SK-MEL-5 (cell line): ENCODE measurements around the gene SH3BGRL2. TPM values are rescaled to one million over a fixed set of nuclear protein-coding genes. Genes with fewer than 3 reads are reported as not detected.
"Not testable (repeated sequence)": the region's sequence is repeated elsewhere in the genome, so short reads cannot be mapped to it uniquely, and the experiment has no call there.

Experiments used
- DNase-seq: peaks from one replicate; pipeline ENCODE4 v3.0.0-alpha.2; 2016; ENCODE audit warnings: low read depth, low spot score
- in situ Hi-C: cut with HindIII; loops from 2 replicates; pipeline ENCODE4 v1.10.0; 2016; ENCODE audit warnings: low sequenced_read_pairs, high pct_unique_total_duplicates, low pct_unique_long_range_greater_than_20kb
- total RNA-seq: library from RNA; depleted of rRNA; stranded (reverse); fragments of >200 nt; shearing (Covaris generic); gene quantifications from 2 replicates; pipeline ENCODE4 v1.2.3, GENCODE V29; 2014

The SH3BGRL2 gene
- total RNA-seq, 1 experiment from 2014 or later = 0.98 TPM

DNA sequence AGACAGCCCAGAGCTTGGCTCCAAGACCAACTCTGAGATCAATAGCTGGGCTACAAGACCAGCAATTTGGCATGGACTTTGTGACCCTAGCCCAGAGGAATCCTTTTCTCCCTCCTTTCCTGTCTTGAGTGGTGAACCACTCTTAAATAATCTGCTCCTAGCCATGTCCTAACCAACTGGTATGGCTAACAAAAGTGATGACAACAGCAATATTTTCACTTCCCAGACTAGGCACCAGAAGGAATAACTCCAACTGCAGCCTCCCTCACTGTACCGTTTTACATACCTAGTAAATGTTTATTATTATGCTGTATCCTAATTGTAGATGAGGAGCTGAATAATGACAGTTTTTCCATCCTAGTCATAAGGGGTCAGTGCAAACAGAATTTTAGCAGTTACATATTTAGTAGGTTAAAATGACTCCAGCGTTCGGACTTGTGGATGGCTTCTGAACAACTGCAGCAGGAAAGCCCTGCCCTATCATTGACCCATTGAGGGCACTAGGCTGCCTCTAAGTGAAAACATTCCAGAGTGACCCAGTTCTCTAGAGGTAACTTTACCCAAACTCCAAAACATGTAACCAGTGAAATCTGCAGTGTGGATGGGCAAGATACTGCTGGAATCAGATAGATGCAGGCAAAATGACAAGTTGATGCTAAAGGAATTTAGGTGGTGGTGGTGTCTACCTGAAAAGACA is 77.1 kb downstream of the SH3BGRL2 start:
- DNase-seq = no peak
- in situ Hi-C loops = no loop called here

DNA sequence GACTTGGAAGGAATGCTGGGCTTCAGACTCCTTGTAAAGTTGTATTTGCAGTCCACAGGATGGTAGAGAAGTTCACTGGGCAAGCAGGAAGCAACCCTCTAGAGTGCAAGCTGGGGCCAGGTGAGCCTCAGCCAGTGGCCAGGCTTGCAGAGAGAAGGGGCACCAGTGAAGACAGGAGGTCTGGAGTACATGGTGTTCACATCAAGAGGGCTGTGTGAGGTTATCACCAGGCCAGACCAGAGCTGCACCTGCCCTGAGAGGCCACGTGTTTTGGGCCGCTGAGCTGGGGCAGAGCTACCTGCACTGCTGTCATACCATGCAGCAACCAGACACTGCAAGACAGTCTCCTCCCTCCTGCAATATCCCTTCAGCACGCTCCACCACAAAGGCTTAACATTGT is 79.0 kb downstream of the SH3BGRL2 start:
- in situ Hi-C loops = no loop called here
- DNase-seq = no peak

DNA sequence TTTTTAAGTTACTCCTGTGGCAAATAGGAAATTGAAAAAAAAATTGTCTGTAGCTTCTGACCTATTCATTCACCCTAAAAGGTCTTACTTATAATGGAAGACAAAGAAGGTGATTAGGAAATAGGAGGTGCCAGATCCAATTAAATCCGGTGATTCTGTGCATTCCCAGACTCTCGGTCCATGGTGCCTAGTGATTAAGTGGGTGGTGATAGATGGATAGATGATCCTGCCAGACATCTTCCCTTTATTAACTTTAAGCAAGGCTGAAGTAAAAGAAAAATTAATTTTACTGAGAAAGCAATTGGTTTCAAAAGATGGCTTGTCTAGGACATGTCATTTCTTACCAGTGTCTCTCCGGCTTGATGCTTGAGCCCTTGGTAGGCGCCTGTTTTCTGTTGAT is 80.0 kb downstream of the SH3BGRL2 start:
- in situ Hi-C loops = no loop called here

DNA sequence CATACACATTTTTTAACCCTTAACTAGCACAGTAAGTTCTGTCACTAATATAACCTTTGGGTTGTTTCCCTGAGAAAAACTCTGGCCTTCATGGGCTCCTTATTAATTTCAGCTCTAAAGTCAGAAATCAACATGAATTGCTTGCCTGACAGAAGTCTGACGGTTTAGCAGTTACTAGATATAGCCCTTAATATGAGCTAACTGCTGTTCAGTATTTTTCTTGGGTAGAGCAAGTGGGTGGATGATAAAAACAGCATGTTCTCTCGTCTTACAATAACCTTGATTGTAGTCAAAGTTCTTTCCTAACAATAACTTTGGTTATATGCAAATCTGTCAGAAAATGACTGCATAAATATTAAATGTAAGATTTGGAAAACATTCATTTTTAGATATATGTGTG is 81.0 kb downstream of the SH3BGRL2 start:
- DNase-seq = no peak
- in situ Hi-C loops = no loop called here

More for the DNA sequence above, 80.0 kb downstream of the SH3BGRL2 start:
- no peak for DNase-seq

DNA sequence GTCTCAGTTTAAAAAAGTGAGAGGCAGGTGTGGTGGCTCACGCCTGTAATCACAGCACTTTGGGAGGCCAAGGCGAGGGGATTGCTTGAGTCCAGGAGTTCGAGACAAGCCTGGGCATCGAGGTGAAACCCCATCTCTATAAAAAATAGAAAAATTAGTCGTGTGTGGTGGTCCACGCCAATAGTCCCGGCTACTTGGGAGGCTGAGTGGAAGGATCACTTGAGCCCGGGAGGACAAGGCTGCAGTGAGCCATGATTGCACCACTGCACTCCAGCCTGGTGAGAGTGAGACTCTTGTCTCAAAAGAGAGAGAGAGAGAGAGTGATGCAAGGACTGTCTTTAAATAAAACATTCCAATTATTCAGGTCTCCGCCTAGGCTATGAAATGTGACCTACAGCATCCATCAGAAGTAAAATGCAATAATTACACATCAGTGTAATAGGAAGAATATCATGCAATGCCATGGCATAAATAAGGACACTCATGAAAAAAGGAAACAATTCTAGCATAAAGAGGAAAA is 81.5 kb downstream of the SH3BGRL2 start:
- in situ Hi-C loops = no loop called here
- no peak for DNase-seq

DNA sequence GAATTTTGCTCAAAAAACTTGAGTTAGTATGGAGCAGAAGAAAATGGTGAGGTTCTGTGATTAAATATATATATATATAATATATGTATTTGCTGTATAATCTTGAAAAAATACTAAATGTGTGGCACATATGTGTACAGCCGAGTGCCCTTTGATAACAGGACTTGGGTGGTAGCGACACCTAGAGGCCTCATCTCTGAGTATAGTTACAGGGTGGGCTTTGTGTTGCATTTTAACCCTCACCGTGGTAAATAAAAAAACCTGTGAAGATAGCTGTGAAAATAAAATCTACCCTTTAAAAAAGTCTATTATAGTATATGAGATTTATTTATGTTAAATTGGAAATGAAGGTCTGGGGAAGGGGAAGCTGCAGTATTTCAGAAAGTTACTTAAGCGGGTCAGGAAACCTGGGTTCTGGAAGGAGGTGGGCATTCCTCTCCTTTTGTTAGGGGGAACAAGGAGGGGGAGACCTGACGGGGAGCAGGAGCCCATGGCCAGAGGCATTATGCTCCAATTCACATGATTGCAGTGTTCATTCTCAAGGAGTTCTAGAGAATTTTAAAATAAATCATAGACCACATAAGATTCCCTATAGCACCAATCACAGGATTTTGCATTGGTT is 82.7 kb downstream of the SH3BGRL2 start:
- in situ Hi-C loops = no loop called here
- DNase-seq = peak; percentile 66

DNA sequence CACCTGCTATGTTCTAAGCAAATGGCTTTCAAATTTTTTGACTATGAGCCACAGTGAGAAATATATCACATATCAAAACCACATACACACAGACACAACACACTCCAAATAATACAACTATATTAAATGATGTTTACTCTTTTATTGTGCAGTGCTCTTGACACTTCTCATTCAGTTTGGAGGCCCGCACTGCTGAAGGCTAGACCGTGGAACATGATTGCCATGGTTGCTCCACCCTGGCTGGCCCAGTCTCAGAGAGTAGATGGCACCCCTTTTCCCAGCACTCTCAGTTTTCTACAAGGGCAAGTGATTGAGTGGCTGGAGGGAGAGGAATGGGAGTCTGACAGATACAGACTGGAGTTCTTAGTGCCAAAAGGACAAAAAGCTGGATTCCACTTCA is 86.9 kb downstream of the SH3BGRL2 start:
- no peak for DNase-seq
- in situ Hi-C loops = no loop called here

DNA sequence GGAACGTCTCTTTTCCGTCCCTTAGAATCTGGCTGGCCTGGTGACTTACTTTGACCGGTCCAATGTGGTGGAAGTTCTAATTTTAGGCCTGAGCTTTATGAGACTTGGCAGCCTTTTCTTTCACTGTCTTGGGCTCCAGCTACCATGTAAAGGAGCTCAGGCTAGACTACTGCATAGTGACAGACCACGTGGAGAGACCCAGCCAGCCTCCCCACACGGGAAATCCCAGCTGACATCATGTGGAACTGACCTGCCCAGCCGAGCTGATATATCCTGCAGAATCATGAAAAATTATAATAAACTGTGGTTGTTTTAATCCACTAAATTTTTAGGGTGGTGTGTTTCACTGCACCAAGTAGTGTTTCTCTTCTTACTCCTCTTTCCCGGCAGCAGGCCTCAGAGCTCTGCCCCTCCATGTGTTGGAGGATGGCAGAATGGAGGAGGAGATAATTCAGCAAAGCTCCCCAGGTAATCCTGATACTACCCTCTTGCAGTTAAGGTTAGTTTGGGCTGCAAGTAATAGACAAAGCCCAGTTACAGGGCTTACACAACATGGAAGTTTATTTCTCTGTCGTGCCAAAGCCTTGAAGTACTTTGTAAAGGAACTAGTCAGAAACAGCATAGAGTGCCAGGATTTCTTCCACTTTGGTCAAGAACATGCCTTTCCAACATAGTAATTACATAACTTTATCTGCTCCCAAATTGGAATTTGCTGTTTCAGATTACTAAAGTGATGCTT is 87.5 kb downstream of the SH3BGRL2 start:
- no peak for DNase-seq
- in situ Hi-C loops = no loop called here

DNA sequence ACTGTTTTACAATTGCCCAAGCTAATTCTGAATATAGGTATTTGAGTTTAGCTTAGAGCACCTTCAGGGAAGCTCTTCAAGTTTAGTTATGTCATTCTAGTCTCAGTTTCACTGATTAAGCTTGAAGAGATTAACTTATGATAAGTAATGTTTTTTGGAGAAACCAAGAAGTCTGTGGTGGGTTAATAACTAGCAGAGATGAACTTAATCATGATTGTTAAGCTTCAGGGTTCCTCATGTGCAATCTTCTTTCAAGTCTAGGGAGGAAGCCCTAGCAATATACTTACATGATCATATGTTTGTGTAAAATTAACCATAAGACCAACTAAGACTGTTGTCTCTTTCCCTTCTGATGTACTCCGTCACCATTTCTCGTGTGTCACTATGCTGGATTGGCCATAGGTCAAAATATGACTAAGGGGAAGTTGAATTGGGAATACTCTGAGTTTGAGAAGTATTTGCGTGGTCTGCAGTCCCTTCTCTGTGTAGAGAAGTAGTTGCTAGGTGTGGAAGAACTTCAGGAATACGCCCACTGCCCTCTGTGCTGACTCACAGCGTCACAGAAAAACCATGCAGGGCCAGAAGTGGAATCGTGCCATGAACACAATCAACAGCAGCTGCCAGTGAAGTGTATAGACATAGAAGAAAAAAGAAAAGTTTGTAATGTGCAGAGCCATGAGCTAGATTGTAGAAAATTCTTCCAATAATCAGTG is 88.3 kb downstream of the SH3BGRL2 start:
- in situ Hi-C loops = no loop called here
- no peak for DNase-seq

DNA sequence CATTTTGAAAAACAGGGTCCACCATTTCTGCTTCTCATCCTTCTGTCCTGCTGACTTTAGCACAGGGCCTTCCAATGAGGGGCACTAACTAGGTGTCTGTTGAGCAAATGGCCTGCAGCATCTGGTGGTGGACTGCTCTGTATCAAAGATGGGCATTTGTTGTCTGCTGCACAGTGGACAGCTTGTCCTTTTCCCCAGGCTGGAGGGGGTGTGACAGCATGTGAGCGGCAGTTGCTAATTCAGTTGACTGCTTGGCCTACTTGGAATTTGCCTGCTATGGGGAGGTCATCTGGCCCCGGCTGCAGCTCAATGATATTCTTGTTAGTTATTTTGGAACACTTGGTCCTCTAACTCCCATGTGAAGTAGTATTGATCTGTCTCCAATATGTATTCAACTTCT is 93.7 kb downstream of the SH3BGRL2 start:
- in situ Hi-C loops = no loop called here
- peak; percentile 86 for DNase-seq

DNA sequence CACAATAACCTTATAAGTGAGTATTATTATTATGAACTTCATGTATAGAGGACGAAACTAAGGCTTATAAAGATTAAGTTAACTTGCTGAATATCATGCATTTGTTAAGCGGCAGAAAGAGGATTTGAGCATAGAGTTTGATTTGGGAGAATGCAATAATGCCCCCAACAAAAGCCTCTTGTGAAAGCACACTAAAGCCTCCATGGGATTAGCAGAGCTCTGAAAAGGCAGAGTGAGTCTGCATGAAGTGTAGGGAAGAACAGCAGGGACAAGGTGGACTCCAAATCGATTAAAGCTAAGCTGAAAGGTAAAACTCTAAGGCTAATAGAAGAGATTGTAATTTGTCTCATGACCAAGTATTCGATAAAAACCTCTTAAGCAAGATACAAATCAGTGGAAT is 100.3 kb downstream of the SH3BGRL2 start:
- DNase-seq = no peak
- in situ Hi-C loops = no loop called here

DNA sequence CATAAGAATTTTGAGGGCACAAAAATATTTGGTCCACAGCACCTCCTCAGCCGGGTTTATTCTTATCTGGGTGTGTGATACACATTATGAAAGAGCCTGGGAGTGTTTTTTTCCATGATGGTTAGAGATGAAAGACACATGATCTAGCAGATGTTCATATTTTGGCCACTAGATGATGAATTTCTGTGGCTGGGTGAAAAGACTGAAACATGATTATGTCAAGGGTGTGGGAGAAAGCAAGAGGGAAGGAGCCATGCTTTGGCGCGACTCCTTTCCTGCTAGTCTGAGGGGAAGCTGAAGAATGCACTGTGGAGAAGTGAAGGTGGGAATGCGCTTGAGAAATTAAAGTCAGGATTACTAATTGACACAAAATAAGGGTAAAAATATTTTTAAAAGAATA is 102.3 kb downstream of the SH3BGRL2 start:
- DNase-seq = no peak
- in situ Hi-C loops = no loop called here

DNA sequence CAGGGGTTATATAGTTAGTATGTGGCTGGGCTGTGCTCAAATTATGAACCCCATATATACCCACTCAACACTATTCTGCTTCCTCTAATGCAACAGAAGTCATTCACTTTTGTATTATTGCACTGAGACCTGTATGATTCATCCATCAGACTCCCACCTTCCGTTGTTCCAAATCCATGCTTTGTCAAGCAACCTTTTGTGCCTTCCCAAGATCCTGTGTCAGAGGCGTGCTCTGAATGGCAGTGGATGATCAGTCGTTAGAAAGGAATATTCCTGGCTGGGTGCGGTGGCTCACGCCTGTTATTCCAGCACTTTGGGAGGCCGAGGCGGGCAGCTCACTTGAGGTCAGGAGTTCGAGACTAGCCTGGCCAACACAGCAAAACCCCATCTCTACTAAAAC is 103.2 kb downstream of the SH3BGRL2 start:
- in situ Hi-C loops = no loop called here
- no peak for DNase-seq

DNA sequence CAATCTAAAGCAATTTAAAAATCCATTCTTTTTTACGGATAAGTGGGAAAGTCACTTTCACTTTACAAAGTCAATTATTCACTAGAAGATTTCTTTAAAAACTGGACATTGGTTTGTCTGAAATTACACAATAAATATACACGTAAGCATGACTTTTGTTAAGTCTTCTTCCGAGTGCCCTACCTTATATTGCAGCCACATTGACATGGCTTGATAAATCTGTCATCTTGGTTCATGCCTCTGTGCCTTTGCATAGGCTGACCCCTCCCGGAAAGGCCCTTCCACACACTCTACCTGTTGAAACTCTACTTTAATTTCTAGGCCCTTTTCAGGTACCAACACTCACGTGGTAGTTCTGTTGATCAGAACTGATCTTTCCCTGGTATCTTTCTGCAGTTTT is 104.1 kb downstream of the SH3BGRL2 start:
- no peak for DNase-seq
- in situ Hi-C loops = no loop called here

DNA sequence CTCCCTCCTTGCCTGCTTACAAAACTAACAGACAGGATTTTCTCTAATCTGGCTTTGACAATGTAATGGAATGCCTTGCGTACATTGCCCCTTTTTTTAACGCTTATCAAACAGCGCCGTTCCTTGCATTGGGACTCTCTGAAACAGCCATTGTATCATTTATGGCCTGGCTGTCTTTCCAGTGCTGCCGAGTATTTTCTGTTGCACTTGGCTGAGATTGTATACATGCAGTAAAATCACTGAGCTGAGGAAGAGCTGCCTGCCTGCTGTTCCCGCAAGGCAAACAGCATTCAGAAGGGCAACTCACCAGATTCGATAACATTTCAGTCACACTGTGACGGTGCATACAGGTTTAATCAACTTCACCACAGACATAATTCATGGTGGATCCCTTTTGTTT is 106.0 kb downstream of the SH3BGRL2 start:
- in situ Hi-C loops = no loop called here
- peak; percentile 16 for DNase-seq

DNA sequence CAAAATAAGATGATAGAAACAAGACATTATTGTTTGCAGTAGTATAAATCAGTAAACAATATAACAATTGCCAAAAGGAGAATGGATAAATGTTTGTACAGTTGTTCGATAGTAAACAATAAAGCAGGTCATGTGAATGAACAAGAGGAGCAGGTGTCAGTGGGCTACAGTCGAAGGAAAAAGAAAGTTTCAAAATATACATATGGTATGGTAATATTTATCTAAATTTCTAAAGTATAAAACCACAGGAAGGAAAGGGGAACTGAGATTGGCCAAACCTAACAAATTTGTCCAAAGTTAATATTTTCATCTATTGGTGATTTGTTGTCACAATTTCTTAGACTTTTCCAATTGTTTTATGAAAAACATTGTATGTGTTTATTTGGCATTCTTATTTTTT is 110.9 kb downstream of the SH3BGRL2 start:
- no peak for DNase-seq
- in situ Hi-C loops = no loop called here

DNA sequence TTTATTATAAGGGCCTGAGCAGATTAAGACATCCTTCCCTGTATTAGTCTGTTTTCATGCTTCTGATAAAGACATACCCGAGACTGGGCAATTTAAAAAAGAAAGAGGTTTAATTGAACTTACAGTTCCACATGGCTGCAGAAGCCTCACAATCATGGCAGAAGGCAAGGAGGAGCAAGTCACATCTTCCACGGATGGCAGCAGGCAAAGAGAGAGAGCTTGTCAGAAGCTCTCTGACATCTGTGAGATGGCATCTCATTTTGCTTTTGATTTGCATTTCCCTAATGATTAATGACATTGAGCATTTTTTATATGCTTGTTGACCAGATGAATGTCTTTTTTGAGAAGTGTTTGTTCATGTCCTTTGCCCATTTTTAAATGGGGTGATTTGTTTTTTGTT is 114.2 kb downstream of the SH3BGRL2 start:
- DNase-seq, in situ Hi-C loops: not testable (repeated sequence)

DNA sequence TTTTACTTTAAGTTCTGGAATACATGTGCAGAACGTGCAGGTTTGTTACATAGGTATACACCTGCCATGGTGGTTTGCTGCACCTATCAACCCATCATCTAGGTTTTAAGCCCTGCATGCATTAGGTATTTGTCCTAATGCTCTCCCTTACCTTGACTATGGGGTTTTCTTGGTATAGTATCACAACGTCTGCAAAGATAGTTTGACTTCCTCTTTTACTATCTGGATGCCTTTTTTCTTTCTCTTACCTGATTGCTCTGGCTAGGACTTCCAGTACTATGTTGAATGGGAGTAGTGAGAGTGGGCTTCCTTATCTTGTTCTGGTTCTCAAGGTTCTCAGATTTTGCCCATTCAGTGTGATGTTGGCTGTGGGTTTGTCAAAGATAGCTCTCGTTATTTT is 115.2 kb downstream of the SH3BGRL2 start:
- in situ Hi-C loops, DNase-seq: not testable (repeated sequence)
